ENCODE measurements around the gene SLC25A3. TPM values are rescaled to one million over a fixed set of nuclear protein-coding genes. Genes with fewer than 3 reads are reported as not detected.

Gene SLC25A3
- total and polyA plus RNA-seq, 2 of the 13 experiments (the other 11 are each of a cell fraction or from before 2014, with no cell fraction given) = 292 to 829 TPM

DNA sequence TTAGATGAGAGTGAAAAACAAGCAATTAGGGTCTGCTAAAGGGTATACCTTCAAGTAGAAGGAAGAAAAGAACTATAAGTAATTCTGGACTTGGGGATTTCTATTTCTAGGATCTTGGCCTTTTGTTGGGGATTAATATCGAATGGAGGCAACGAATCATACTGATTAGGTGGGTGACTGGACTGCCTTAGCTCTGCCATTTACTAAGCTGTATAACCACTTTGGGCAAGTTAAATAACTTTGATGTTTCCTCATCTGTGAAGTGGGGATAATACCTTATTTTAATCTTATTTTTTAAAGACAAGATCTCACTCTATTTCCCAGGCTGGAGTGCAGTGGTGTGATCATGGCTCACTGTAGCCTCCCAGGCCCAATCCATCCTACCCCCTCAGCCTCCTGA, 44.5 kb downstream of the SLC25A3 start:
- no peak for FAIRE-seq
- no peak for DNase-seq (ENCODE audit: low spot score)
- in situ Hi-C loops (cut with HindIII; ENCODE audit: extremely low pct_ligation_motif_present, low pct_unique_long_range_greater_than_20kb) = no loop called here
- intact Hi-C loops (cut with micrococcal nuclease; ENCODE audit: unreplicated experiment) = no loop called here
- ChIA-PET POLR2A (interaction anchor here (1.1 kb wide), 1 partner anchor 45 kb away, joined by 5 read pairs; the partner anchor contains the start of gene SLC25A3), CTCF (ENCODE audit: low intra/inter-chr PET ratio, low total read pairs) (no interaction called here)
- Histone ChIP-seq H3K36me3 (replicated peaks in 1 of 2; ENCODE audit: control insufficient read depth in 1 of 2, insufficient read depth in 2 of 2, low read length in 2 of 2) (peaks cover 1 to 14% of the 10 kb centered on the region in 2 experiments; a peak in 3 of 5 replicates), H3K9me3 (ENCODE audit: low read length) (no peaks in the 10 kb centered on the region), H3K9ac (ENCODE audit: insufficient read depth, low read depth, low read length) (no peak overlapping the region), H3K4me3 (replicated peaks in 1 of 3; ENCODE audit: insufficient read depth in 1 of 3, low read depth in 2 of 3, low read length in 3 of 3) (no peak overlapping the region), H3K4me1 (ENCODE audit: insufficient read depth, low read length) (peaks cover 57% of the 10 kb centered on the region), H4K20me1 (ENCODE audit: insufficient read depth, low read length) (no peaks in the 10 kb centered on the region; the same call in 1 of the 2 replicates), H2AFZ (ENCODE audit: low read length) (no peak overlapping the region), H3K79me2 (ENCODE audit: insufficient read depth, low read length) (peaks cover 63% of the 10 kb centered on the region), H3K4me2 (ENCODE audit: low read depth, low read length) (no peak overlapping the region), H3K27ac (ENCODE audit: extremely low read length, insufficient read depth, low read length) (no peak overlapping the region), H3K27me3 (ENCODE audit: control insufficient read depth in 1 of 2, insufficient read depth in 2 of 2, low read length in 2 of 2) (no peaks in the 10 kb centered on the region)
- 100% methylated on average over 2 of the region's 2 CpGs for WGBS (ENCODE audit: low lambda C conversion rate)
- no peak for ATAC-seq
- BruUV-seq (replicated peaks) = no TSS peak
- TF ChIP-seq KDM6A (CRISPR knock-in tag; IDR thresholded peaks at IDR 0.05; ENCODE audit: low read depth) = no peak
- no peak for TF ChIP-seq ZBTB1 (CRISPR knock-in tag; IDR thresholded peaks at IDR 0.05; ENCODE audit: borderline replicate concordance)
- TF ChIP-seq, protein P1, sequence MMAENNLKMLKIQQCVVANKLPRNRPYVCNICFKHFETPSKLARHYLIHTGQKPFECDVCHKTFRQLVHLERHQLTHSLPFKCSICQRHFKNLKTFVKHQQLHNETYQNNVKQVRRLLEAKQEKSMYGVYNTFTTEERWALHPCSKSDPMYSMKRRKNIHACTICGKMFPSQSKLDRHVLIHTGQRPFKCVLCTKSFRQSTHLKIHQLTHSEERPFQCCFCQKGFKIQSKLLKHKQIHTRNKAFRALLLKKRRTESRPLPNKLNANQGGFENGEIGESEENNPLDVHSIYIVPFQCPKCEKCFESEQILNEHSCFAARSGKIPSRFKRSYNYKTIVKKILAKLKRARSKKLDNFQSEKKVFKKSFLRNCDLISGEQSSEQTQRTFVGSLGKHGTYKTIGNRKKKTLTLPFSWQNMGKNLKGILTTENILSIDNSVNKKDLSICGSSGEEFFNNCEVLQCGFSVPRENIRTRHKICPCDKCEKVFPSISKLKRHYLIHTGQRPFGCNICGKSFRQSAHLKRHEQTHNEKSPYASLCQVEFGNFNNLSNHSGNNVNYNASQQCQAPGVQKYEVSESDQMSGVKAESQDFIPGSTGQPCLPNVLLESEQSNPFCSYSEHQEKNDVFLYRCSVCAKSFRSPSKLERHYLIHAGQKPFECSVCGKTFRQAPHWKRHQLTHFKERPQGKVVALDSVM (CRISPR knock-in tag; IDR thresholded peaks at IDR 0.05) = no peak
- TF ChIP-seq, protein P2, sequence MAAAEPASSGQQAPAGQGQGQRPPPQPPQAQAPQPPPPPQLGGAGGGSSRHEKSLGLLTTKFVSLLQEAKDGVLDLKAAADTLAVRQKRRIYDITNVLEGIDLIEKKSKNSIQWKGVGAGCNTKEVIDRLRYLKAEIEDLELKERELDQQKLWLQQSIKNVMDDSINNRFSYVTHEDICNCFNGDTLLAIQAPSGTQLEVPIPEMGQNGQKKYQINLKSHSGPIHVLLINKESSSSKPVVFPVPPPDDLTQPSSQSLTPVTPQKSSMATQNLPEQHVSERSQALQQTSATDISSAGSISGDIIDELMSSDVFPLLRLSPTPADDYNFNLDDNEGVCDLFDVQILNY (CRISPR knock-in tag; conservative IDR thresholded peaks at IDR 0.05) = no peak
- no peak for TF ChIP-seq RBFOX2 (IDR thresholded peaks at IDR 0.05; ENCODE audit: low read depth, low read length)
- no peak for TF ChIP-seq MEIS2 (CRISPR knock-in tag; IDR thresholded peaks at IDR 0.05)
- no peak for TF ChIP-seq HNRNPK (IDR thresholded peaks at IDR 0.05; ENCODE audit: low read depth, low read length, poor library complexity, severe bottlenecking)
- TF ChIP-seq HHEX (CRISPR knock-in tag; IDR thresholded peaks at IDR 0.05) = no peak
- no peak for TF ChIP-seq SALL1 (CRISPR knock-in tag; IDR thresholded peaks at IDR 0.05)
- TF ChIP-seq, protein P3, sequence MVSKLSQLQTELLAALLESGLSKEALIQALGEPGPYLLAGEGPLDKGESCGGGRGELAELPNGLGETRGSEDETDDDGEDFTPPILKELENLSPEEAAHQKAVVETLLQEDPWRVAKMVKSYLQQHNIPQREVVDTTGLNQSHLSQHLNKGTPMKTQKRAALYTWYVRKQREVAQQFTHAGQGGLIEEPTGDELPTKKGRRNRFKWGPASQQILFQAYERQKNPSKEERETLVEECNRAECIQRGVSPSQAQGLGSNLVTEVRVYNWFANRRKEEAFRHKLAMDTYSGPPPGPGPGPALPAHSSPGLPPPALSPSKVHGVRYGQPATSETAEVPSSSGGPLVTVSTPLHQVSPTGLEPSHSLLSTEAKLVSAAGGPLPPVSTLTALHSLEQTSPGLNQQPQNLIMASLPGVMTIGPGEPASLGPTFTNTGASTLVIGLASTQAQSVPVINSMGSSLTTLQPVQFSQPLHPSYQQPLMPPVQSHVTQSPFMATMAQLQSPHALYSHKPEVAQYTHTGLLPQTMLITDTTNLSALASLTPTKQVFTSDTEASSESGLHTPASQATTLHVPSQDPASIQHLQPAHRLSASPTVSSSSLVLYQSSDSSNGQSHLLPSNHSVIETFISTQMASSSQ (IDR thresholded peaks at IDR 0.05; ENCODE audit: low read depth) = no peak
- TF ChIP-seq, protein P3 (CRISPR knock-in tag; IDR thresholded peaks at IDR 0.05; ENCODE audit: borderline replicate concordance) = no peak
- TF ChIP-seq AKAP8 (CRISPR knock-in tag; IDR thresholded peaks at IDR 0.05) = no peak
- TF ChIP-seq, protein P4, sequence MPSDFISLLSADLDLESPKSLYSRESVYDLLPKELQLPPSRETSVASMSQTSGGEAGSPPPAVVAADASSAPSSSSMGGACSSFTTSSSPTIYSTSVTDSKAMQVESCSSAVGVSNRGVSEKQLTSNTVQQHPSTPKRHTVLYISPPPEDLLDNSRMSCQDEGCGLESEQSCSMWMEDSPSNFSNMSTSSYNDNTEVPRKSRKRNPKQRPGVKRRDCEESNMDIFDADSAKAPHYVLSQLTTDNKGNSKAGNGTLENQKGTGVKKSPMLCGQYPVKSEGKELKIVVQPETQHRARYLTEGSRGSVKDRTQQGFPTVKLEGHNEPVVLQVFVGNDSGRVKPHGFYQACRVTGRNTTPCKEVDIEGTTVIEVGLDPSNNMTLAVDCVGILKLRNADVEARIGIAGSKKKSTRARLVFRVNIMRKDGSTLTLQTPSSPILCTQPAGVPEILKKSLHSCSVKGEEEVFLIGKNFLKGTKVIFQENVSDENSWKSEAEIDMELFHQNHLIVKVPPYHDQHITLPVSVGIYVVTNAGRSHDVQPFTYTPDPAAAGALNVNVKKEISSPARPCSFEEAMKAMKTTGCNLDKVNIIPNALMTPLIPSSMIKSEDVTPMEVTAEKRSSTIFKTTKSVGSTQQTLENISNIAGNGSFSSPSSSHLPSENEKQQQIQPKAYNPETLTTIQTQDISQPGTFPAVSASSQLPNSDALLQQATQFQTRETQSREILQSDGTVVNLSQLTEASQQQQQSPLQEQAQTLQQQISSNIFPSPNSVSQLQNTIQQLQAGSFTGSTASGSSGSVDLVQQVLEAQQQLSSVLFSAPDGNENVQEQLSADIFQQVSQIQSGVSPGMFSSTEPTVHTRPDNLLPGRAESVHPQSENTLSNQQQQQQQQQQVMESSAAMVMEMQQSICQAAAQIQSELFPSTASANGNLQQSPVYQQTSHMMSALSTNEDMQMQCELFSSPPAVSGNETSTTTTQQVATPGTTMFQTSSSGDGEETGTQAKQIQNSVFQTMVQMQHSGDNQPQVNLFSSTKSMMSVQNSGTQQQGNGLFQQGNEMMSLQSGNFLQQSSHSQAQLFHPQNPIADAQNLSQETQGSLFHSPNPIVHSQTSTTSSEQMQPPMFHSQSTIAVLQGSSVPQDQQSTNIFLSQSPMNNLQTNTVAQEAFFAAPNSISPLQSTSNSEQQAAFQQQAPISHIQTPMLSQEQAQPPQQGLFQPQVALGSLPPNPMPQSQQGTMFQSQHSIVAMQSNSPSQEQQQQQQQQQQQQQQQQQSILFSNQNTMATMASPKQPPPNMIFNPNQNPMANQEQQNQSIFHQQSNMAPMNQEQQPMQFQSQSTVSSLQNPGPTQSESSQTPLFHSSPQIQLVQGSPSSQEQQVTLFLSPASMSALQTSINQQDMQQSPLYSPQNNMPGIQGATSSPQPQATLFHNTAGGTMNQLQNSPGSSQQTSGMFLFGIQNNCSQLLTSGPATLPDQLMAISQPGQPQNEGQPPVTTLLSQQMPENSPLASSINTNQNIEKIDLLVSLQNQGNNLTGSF (CRISPR knock-in tag; IDR thresholded peaks at IDR 0.05) = no peak

Data from HepG2 (cell line).